ENCODE measurements around the gene ASB2. TPM values are rescaled to one million over a fixed set of nuclear protein-coding genes. Genes with fewer than 3 reads are reported as not detected.

Gene ASB2
- polyA plus RNA-seq, 1 donor from 2014 or later: 0.26 TPM

Small RNA genes within 50 kb of the gene (small RNA-seq; reads per million reads assigned to genes)
- gene MIR4506: 0 reads per million in 3 experiments

Other genes with a start within 250 kb of the ASB2 start
- gene PRIMA1, start 188.1 kb downstream of the ASB2 start, polyA plus RNA-seq: 0.14 TPM in 1 of 2 replicates, not detected in the other
- gene FAM181A, start 49.2 kb downstream of the ASB2 start, polyA plus RNA-seq: 0.43 TPM in 1 of 2 replicates, not detected in the other
- gene CCDC197, start 20.7 kb upstream of the ASB2 start, polyA plus RNA-seq: not detected in 2 replicates
- gene OTUB2, start 49.8 kb upstream of the ASB2 start, polyA plus RNA-seq: 2.5 and 2.8 TPM in 2 replicates
- 158 and 177 TPM in 2 replicates for gene DDX24, start 104.6 kb upstream of the ASB2 start, polyA plus RNA-seq
- 37.9 and 45.6 TPM in 2 replicates for gene IFI27L1, start 104.7 kb upstream of the ASB2 start, polyA plus RNA-seq
- 2.2 and 5.6 TPM in 2 replicates for gene IFI27, start 134.2 kb upstream of the ASB2 start, polyA plus RNA-seq
- 15.3 and 23.7 TPM in 2 replicates for gene IFI27L2, start 153.0 kb upstream of the ASB2 start, polyA plus RNA-seq
- 4.8 and 5.9 TPM in 2 replicates for gene PPP4R4, start 197.8 kb upstream of the ASB2 start, polyA plus RNA-seq